Esophagus (tissue), 2 donors: ENCODE results near the gene CPN2. TPM values are rescaled to one million over a fixed set of nuclear protein-coding genes. Genes with fewer than 3 reads are reported as not detected.

Experiments used
- H3K27ac ChIP-seq, 2 donors: one replicate each; pipeline ENCODE4 v1.5.1; 2013; ENCODE audit warnings: low read depth in 2 of 2, mild to moderate bottlenecking in 2 of 2, inconsistent platforms in 1 of 2, low read length in 1 of 2, moderate library complexity in 1 of 2
- H3K27me3 ChIP-seq, 2 donors: one replicate each; pipeline ENCODE4 v1.6.1; 2013; ENCODE audit warnings: low read length in 2 of 2, control low read depth in 1 of 2, mild to moderate bottlenecking in 1 of 2; ENCODE audit not compliant: insufficient read depth in 2 of 2, control insufficient read depth in 1 of 2
- H3K36me3 ChIP-seq, 2 donors: one replicate each; pipeline ENCODE4 v1.6.1; 2013; ENCODE audit warnings: low read length in 1 of 2; ENCODE audit not compliant: control insufficient read depth in 2 of 2, insufficient read depth in 2 of 2
- H3K4me1 ChIP-seq, 2 donors: one replicate each; pipeline ENCODE4 v1.6.1; 2013; ENCODE audit warnings: low read length in 1 of 2; ENCODE audit not compliant: control insufficient read depth in 2 of 2, insufficient read depth in 2 of 2
- H3K4me3 ChIP-seq, 2 donors: one replicate each; pipeline ENCODE4 v1.5.1; 2013; ENCODE audit warnings: low read length in 2 of 2, mild to moderate bottlenecking in 2 of 2, low read depth in 1 of 2, moderate library complexity in 1 of 2
- H3K9me3 ChIP-seq, 2 donors: one replicate each; pipeline ENCODE4 v1.6.1; 2013; ENCODE audit warnings: mild to moderate bottlenecking in 2 of 2, low read depth in 1 of 2, low read length in 1 of 2, moderate library complexity in 1 of 2; ENCODE audit not compliant: control insufficient read depth in 2 of 2, insufficient read depth in 1 of 2
- WGBS, 2 donors: extraction: QIAGEN DNeasy Blood & Tissue Kit; methylation state at CpG; one replicate each; pipeline ENCODE4 v1.1.7; 2013; 5-methylcytosine and 5-hydroxymethylcytosine counted together
- polyA plus RNA-seq, 2 donors: library from polyadenylated mRNA; stranded (reverse); fragments of 200-250 nt; gene quantifications; one replicate each; pipeline ENCODE4 v1.2.3, GENCODE V29; 2013
- donor health status: healthy with polysubstance abuse.
- donor health status: Bipolar disorder and iron deficiency.

Gene CPN2
- polyA plus RNA-seq, 2 donors: 0.02 TPM; not detected in 1

- no peak overlapping the region for H3K27ac ChIP-seq
- no peaks in the 10 kb centered on the region for H3K36me3 ChIP-seq
- H3K27me3 ChIP-seq: no peaks in the 10 kb centered on the region
- H3K9me3 ChIP-seq: no peaks in the 10 kb centered on the region
- WGBS, 2 donors: 77 to 79% methylated on average over 20 of the region's 20 CpGs
- no peak overlapping the region for H3K4me3 ChIP-seq
- no peaks in the 10 kb centered on the region for H3K4me1 ChIP-seq
Observed at GRCh38 chr3:194382196-194382891, 31.2 kb upstream of the CPN2 start.

GRCh38 chr3:194381460-194381875 is 30.3 kb upstream of the CPN2 start:
- WGBS, 2 donors: 50 to 51% methylated on average over 17 of the region's 17 CpGs
- Histone ChIP-seq H3K36me3 (no peaks in the 10 kb centered on the region), H3K4me3 (no peak overlapping the region), H3K4me1 (no peaks in the 10 kb centered on the region), H3K27me3 (no peaks in the 10 kb centered on the region), H3K9me3 (no peaks in the 10 kb centered on the region), H3K27ac (no peak overlapping the region)

GRCh38 chr3:194380326-194380725 is 29.2 kb upstream of the CPN2 start:
- H3K4me3 ChIP-seq: no peak overlapping the region
- H3K27me3 ChIP-seq: no peaks in the 10 kb centered on the region
- no peaks in the 10 kb centered on the region for H3K9me3 ChIP-seq
- H3K27ac ChIP-seq: no peak overlapping the region
- no peaks in the 10 kb centered on the region for H3K4me1 ChIP-seq
- WGBS, 2 donors: 84% methylated on average over 7 of the region's 7 CpGs
- no peaks in the 10 kb centered on the region for H3K36me3 ChIP-seq

GRCh38 chr3:194379651-194380050 is 28.5 kb upstream of the CPN2 start:
- no peaks in the 10 kb centered on the region for H3K36me3 ChIP-seq
- WGBS, 2 donors: 77 to 78% methylated on average over 9 of the region's 9 CpGs
- no peaks in the 10 kb centered on the region for H3K27me3 ChIP-seq
- no peak overlapping the region for H3K4me3 ChIP-seq
- no peaks in the 10 kb centered on the region for H3K4me1 ChIP-seq
- no peaks in the 10 kb centered on the region for H3K9me3 ChIP-seq
- no peak overlapping the region for H3K27ac ChIP-seq

GRCh38 chr3:194379231-194379630 is 28.1 kb upstream of the CPN2 start:
- no peaks in the 10 kb centered on the region for H3K4me1 ChIP-seq
- H3K4me3 ChIP-seq: no peak overlapping the region
- H3K27ac ChIP-seq: no peak overlapping the region
- WGBS, 2 donors: 88 to 89% methylated on average over 6 of the region's 6 CpGs
- H3K36me3 ChIP-seq: no peaks in the 10 kb centered on the region
- no peaks in the 10 kb centered on the region for H3K9me3 ChIP-seq
- no peaks in the 10 kb centered on the region for H3K27me3 ChIP-seq

- H3K27me3 ChIP-seq: no peaks in the 10 kb centered on the region
- 73 to 80% methylated on average over 1 of the region's 1 CpG for WGBS, 2 donors
Observed at GRCh38 chr3:194377708-194378107, 26.6 kb upstream of the CPN2 start.

GRCh38 chr3:194376241-194376560 is 25.1 kb upstream of the CPN2 start:
- Histone ChIP-seq H3K27ac (no peak overlapping the region), H3K4me3 (no peak overlapping the region), H3K4me1 (no peaks in the 10 kb centered on the region), H3K36me3 (no peaks in the 10 kb centered on the region), H3K9me3 (no peaks in the 10 kb centered on the region), H3K27me3 (no peaks in the 10 kb centered on the region)
- 82 to 84% methylated on average over 10 of the region's 10 CpGs for WGBS, 2 donors

More at GRCh38 chr3:194377708-194378107, 26.6 kb upstream of the CPN2 start:
- Histone ChIP-seq H3K36me3 (no peaks in the 10 kb centered on the region), H3K4me3 (no peak overlapping the region), H3K27ac (no peak overlapping the region), H3K4me1 (no peaks in the 10 kb centered on the region), H3K9me3 (no peaks in the 10 kb centered on the region)

- H3K4me3 ChIP-seq: no peak overlapping the region
- H3K4me1 ChIP-seq: no peaks in the 10 kb centered on the region
- H3K27me3 ChIP-seq: no peaks in the 10 kb centered on the region
- WGBS, 2 donors: 51 to 56% methylated on average over 15 of the region's 15 CpGs
- no peaks in the 10 kb centered on the region for H3K9me3 ChIP-seq
- H3K36me3 ChIP-seq: no peaks in the 10 kb centered on the region
- no peak overlapping the region for H3K27ac ChIP-seq
Observed at GRCh38 chr3:194375473-194376240, 24.5 kb upstream of the CPN2 start.

GRCh38 chr3:194374935-194375334 is 23.8 kb upstream of the CPN2 start:
- H3K27ac ChIP-seq: no peak overlapping the region
- no peaks in the 10 kb centered on the region for H3K27me3 ChIP-seq
- H3K4me1 ChIP-seq: no peaks in the 10 kb centered on the region
- 85 to 86% methylated on average over 10 of the region's 10 CpGs for WGBS, 2 donors
- no peaks in the 10 kb centered on the region for H3K9me3 ChIP-seq
- no peaks in the 10 kb centered on the region for H3K36me3 ChIP-seq
- H3K4me3 ChIP-seq: no peak overlapping the region

GRCh38 chr3:194373899-194374298 is 22.8 kb upstream of the CPN2 start:
- Histone ChIP-seq H3K27ac (no peak overlapping the region), H3K27me3 (no peaks in the 10 kb centered on the region), H3K4me1 (no peaks in the 10 kb centered on the region), H3K36me3 (no peaks in the 10 kb centered on the region), H3K9me3 (no peaks in the 10 kb centered on the region), H3K4me3 (no peak overlapping the region)
- 71 to 80% methylated on average over 8 of the region's 8 CpGs for WGBS, 2 donors
